COLO668 (cell line): ENCODE data around the gene BRI3BP.

Experiments
- DNase-seq: peaks from one replicate; lab custom pipeline; 2025; ENCODE audit not compliant: unreplicated experiment; lab: John Stamatoyannopoulos, UW

The BRI3BP gene

DNA sequence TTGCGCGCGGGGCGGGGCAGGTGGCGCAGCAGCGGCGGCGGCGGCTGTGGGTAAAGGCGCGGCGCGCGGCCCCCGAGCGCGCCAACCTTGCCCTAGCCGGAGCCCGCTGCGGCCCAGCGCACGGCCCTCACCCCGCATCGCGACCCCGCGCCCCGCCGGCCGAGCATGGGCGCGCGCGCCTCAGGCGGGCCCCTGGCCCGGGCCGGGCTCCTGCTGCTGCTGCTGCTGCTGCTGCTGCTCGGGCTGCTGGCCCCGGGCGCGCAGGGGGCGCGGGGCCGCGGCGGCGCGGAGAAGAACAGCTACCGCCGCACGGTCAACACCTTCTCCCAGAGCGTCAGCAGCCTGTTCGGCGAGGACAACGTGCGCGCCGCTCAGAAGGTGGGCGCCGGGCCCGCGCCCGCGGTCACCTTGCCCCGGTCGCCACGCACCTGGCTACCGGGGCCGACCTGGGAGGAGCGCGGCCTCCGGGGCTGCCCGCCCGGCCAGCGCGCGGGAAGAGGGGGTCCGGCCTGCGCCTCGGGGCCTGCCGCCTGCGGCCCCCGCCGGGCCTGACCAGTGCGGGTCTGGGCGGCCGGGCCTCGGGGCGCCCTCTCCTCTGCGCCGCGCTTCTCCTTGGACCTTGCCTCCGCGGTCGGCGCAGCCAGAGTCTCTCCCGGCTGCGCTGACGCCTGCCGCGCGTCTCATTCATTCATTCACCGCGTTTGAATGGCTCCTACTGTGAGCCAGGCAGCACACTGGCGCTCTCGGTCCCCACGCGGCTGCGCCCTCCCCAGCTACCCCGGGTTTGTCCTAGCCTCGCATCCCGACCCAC, at the start of gene BRI3BP:
BRI3BP (plus strand) TSS at position 20 of the 811 bp plus-strand sequence; CDS start at position 166, 146 bp downstream.
- DNase-seq, result peak; percentile 95

DNA sequence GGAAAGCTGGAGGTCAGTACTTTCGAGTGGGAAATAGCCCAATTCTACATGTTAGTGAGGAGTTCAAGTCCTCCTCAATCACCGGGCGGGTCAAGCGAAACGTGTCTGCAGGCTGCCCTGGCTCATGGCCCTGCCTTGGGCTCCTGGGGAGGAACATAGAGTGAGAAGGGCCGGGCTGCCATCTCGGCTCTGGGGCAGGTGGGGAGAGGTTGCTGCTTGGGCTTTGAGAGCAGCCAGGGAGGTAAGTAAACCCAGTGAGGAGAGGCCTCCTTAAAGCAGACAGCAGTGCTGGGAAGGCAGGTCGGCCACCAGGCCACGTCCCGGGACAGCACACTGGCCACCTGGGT, 47.0 kb upstream of the BRI3BP start:
- DNase-seq, result no peak

DNA sequence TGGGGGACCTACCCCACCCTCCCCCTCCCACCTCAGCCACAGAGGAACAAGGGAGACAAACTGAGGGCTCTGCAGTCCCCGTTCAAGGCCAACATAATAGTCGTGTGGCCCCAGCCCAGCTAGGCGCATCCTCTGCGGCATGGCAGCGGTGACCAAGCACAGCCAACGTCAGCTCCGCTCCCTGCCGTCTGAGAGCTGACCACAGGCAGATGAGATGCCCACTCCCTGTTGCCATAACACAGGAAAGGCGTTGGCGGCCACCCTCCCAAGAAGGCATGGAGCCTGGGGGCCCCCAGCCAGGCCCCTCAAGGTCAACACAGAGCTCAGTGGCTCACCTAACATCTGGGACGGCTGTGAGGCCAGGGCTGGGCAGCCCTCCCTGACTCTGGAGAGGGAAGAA, 46.4 kb upstream of the BRI3BP start:
- no peak for DNase-seq

DNA sequence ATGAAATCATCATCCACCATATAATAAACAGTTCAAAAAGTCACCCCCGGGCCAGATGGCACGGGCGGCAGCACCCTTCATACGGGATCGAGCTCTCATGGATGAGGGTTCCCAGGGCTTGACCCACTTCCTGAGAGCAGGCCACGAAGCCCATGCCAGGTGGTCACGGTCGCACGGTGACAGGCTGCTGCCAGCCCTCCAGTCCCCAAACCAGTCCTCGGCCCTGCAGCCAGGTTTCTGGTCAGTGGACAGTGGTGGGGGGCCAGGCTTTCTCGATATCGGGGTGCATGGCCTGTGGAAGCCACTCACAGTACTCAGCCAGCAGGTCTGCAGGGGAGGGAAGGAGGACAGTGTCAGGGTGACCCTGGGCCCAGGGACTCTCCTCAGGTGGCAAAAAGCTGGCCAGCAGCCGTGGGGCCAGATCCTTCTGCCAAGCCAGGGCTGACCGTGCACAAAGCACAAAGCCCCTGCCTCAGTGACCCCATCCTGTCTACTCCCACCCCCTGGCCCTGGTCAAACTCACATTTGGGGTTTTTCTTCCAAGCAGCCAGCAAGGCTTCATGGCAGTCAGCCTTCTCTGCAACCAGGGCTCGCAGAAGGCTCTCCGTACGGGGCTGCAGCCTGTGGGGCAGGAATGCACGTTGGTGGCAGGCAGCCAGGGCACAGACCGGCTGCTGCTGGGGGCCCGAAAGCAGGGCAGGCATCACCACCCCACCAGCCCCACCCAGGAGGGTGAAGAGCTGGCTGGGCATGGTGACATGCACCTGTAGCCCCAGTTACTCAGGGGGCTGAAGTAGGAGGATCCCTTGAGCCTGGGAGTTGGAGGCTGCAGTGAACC, 45.7 kb upstream of the BRI3BP start:
- no peak for DNase-seq

DNA sequence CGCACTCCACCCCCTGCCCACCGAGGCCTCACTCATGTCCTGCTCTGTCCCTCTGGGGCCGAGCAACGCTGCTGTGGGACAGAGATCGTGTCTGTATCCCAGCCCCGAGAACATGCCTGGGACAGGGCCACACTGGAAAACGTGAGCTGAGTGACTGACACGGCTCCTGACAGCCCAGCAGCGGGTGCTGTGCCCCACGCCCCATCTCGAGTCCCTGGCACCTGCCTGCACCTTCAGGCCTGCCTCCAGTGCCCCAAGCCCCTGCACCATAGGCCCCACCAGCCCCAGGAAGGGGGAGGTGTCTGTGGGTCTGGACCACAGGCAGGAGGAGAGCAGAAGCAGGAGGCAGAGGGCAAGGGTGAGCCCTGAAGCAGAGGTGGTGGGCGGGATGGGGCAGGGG, 44.4 kb upstream of the BRI3BP start:
- no peak for DNase-seq

DNA sequence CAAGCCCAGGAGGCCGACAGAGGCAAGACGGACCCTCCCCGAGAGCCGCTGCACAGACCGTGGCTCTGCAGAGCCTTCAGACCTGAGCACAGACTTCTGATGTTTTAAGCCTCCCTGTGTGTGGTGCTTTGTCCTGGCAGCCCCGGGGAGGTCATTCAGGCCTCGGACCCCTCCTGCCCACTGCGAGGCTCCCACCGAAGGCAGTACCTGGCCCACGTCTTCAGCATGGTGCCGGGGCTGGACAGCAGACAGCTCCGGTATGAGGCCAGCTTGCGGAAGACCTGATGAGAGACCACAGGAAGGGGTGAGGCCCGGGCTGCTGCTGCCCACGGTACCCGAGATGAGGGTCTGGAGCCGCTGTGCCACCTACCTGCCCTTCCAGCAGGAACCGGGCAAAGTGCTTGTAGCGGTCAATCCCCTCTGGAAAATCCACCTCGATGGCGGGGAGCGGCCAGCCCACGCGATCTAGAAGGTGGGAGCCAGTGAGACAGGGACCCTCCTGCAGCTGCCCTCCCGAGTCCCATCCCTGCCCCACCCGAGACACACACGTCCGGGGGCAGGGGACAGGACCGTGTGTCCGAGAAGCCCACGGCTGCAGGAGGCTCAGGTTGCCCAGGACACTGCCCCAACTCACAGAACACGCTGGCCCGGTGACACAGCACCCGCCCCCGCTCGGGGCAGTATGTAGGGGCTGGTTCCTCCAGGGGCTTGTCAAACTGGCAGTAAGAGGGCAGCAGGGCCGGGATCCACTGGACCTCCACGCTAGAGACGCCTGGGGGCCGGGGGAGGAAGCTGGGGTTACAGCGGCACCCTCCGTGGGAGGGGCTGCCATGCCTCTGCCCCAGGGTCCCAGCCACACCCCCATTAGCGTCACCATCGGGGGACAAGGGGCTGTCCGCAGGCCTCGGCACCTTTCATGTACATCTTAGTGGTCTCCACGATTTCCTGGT, 43.4 kb upstream of the BRI3BP start:
- DNase-seq, result no peak

DNA sequence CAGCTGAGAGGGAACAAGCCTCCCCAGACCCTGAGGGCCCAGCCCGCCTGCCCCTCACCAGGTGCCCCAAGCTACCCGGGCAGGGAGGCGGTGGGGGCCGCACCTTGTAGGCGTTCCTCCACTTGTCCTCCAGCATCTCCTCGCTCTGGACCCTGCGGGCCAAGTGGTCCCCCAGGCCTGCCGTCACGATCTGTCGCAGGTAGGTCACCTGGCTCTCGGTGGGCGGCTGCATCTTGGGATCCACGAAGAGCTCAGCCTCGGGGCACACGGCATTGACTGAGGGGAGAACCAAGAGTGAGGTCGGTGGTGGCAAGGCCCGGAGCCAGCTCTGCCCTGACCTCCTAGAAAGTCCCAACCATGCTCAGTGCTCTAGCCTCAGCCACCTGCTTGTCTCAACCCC, 41.1 kb upstream of the BRI3BP start:
- DNase-seq, result no peak

GRCh38 chr12:124952801-124953200, 40.6 kb upstream of the BRI3BP start:
- no peak for DNase-seq

DNA sequence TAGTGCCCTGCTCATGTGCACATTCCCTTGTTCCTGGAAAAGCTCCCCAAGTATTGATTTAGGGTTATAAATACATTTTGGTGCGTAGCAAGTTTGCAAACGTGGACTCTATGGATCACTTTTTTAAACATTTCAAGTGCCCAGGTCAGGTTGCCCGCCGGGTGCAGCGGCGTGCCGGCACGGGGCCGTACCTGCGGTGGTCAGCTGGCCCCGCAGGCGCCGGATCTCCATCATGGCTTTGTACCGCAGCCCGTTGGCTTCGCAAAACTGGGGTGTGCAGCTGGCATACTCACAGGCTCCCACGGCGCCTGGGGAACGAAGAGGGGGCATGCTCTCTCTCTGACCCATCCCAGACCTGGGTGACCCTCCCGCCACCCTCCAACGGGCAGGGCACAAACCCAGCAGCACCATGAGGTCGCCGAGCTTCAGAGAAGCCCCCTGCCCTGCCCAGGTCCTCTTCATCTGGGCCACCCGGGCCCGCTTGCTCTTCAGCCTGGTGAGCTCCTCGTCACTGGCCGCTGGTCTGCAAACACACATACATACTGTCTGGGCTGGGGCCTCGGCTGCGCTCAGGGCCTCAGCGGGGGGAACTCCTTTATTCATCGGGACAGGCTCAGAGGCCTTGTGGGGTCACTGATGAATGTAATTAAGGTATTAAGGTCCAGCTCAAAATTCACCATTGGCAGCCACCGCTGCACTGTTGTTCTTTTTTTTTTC, 39.6 kb upstream of the BRI3BP start:
- DNase-seq, result no peak

DNA sequence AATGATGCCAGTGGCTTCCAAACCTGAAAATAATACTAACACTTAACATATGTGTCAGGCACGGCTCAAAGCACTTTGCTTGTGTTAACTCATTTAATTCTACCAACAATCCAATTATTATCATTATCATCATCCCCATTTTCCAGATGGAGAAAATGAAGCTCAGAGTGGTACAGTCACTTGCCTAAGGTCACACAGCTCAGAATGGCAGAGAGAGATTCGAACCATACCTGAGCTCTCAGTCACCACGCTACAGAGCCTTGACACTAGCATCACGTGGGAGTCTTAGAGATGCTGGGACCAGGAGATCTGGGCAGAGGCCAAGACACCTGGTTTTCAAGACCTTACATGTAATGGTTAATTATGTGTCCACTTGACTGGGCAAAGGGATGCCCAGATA, 38.7 kb upstream of the BRI3BP start:
- no peak for DNase-seq

DNA sequence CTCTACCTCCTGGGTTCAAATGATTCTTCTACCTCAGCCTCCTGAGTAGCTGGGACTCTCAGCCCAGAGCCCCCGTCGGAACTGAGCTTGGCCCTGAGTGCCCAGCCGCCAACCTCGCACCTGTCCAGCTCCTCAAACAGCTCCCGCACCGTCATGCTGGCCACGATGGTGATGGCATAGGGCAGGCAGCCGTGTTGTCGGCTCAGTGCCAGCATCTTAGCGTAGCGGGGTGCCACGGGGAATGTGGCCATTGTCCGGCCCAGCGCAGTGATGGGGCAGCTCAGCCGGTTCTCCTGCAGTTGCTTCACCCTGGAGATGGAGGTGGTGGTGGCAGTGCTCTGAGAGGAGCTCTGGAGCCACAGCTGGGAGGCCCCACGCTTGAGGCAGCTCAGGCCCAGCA, 36.9 kb upstream of the BRI3BP start:
- no peak for DNase-seq

GRCh38 chr12:124961055-124961454, 32.4 kb upstream of the BRI3BP start:
- DNase-seq, result no peak

DNA sequence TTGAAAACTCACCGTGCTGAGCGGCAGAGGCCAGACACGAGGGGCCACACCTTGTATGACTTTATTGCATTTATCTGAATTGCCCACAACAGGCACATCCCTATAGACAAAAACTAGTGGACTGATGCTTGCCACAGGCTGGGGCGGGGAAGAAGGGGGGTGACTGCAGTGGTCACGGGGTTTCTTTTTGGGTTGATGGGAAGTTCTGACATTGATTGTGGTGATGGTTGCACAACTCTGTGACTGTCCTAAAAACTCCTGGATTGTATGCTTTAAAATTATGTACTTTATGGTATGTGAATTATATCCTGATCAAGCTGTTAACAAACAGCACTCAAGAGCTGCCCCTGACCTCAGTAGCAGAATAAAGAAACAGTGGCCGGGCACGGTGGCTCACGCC, 30.2 kb upstream of the BRI3BP start:
- DNase-seq, result no peak

DNA sequence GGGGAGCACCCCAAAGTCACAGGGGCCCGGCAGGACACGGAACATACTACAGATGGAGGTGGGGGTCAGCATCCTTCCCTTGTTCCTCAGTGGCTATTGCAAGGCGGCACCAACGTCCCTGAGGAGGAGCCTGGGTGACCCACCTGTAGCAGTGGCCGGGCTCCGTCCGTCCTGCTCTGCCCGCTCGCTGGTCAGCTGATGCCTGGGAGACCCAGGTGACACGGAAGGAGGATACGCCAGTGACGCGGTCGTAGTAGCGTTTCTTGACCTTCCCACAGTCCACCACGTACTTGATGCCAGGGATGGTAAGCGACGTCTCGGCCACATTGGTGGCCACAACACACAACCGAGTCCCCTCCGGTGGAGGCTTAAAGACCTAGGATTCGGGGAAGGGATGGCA, 29.2 kb upstream of the BRI3BP start:
- DNase-seq, result no peak

GRCh38 chr12:124964836-124965462, 28.5 kb upstream of the BRI3BP start:
- no peak for DNase-seq

GRCh38 chr12:124967016-124967739, 26.3 kb upstream of the BRI3BP start:
- DNase-seq, result no peak

DNA sequence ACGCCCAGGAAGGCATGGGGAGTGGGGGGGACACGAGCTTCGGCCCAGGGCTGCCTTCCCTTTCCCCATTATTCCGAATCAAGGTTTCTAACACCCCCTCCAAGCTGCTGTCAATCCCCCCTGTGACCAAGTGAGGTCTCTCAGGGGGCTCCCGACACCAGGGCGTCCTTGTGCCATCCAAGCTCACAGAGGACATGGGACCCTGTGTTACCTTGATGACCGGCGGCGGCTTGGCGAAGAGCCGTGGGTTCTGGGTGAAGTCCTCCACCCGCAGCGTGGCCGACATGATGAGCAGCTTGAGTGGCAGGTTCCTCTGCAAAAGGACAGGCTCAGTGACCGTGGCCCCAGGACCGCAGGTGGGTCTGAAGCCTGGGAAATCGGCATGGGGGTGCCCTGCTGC, 24.8 kb upstream of the BRI3BP start:
- no peak for DNase-seq

- DNase-seq, result no peak
These were observed 22.6 kb upstream of the BRI3BP start for GRCh38 chr12:124970647-124971402.

DNA sequence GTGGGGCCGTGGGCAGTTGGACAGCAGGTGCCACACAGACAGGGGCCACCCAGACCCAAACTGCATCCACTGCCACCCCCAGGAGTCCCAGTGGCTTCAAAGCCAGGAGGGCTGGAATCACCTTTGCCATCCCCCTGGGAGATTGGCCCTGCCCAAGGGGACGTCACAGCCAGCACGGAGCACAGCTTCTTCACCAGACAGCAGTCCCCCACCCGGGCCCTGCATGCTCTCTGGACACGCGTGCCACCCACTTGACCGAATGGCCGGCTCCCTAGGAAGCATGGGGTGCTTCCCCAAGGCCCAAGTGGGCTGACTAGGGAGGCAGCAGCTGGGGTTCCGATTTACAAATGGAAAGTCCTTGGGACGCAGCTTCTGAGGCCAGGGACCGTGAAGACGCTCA, 21.8 kb upstream of the BRI3BP start:
- no peak for DNase-seq
